Left ventricle myocardium inferior (tissue), 1 donor: ENCODE measurements around the gene AIMP1. TPM values are rescaled to one million over a fixed set of nuclear protein-coding genes. Genes with fewer than 3 reads are reported as not detected.

Source experiments
- DNase-seq: peaks from one replicate; pipeline ENCODE4 v3.0.0-alpha.2; 2020
- H3K27ac ChIP-seq: fragments of 200-600 bp; replicated peaks from 2 replicates; pipeline ENCODE4 v1.8.0; 2021
- H3K27me3 ChIP-seq: fragments of 200-600 bp; 2 replicates; pipeline ENCODE4 v1.8.0; 2021; ENCODE audit warnings: low read depth
- H3K36me3 ChIP-seq: fragments of 200-600 bp; 2 replicates; pipeline ENCODE4 v1.8.0; 2021
- H3K4me1 ChIP-seq: fragments of 200-600 bp; 2 replicates; pipeline ENCODE4 v1.8.0; 2021
- H3K4me3 ChIP-seq: fragments of 200-600 bp; 2 replicates; pipeline ENCODE4 v1.8.0; 2021; ENCODE audit warnings: mild to moderate bottlenecking, moderate library complexity
- H3K9me3 ChIP-seq: fragments of 200-600 bp; replicated peaks from 2 replicates; pipeline ENCODE4 v1.8.0; 2021
- CTCF ChIP-seq: fragments of 200-600 bp; IDR thresholded peaks from 2 replicates; pipeline ENCODE4 v1.8.0; 2021; ENCODE audit warnings: antibody characterized with exemption, mild to moderate bottlenecking, borderline replicate concordance
- intact Hi-C: fragments of 100-400 bp; cut with micrococcal nuclease; formaldehyde crosslinking; loops from one replicate; pipeline ENCODE4 v1.11.0; 2022
- total RNA-seq: library from RNA; stranded (reverse); fragmentation: NEBNext Ultra II Directional; extraction: Animal tissue kit (Norgen Biotek cat#: 25700); gene quantifications from one replicate; pipeline ENCODE4 v1.2.1, GENCODE V29; 2021
- donor health status: DM: no; HTN: yes; CAD: no; lungs with severe emphysema.

AIMP1 gene
- total RNA-seq, 1 donor from 2014 or later, result 36.4 TPM

GRCh38 chr4:106368678-106369077 is 52.3 kb downstream of the AIMP1 start, which contains the start of gene GIMD1:
GIMD1 (minus strand) TSS chr4:106368778; CDS start chr4:106367435, 1,343 bp downstream.
- no peak within 1 kb of the TSS for H3K4me3 ChIP-seq
- H3K27ac ChIP-seq, result no peak within 1 kb of the TSS
- peaks cover 5% of the 10 kb centered on the region for H3K27me3 ChIP-seq
- no peak for TF ChIP-seq CTCF
- H3K9me3 ChIP-seq, result no peaks in the 10 kb centered on the region
- no peaks in the 10 kb centered on the region for H3K36me3 ChIP-seq
- DNase-seq, result no peak
- intact Hi-C loops, result no loop called here
- peaks cover 20% of the 10 kb centered on the region for H3K4me1 ChIP-seq

- intact Hi-C loops, result loop anchor here (10.0 kb wide), 1 partner anchor 135 kb away; no protein-coding TSS in a partner anchor
- DNase-seq, result no peak
Measured at GRCh38 chr4:106369456-106370060, 53.2 kb downstream of the AIMP1 start.

GRCh38 chr4:106370214-106370613 is 53.9 kb downstream of the AIMP1 start:
- Histone ChIP-seq H3K9me3 (no peaks in the 10 kb centered on the region), H3K36me3 (no peaks in the 10 kb centered on the region), H3K4me1 (peaks cover 14% of the 10 kb centered on the region), H3K27me3 (peaks cover 20% of the 10 kb centered on the region), H3K27ac (no peak overlapping the region), H3K4me3 (no peak overlapping the region)
- DNase-seq, result no peak
- no peak for TF ChIP-seq CTCF
- intact Hi-C loops, result loop anchor here (10.0 kb wide), 1 partner anchor 135 kb away; no protein-coding TSS in a partner anchor

More at GRCh38 chr4:106369456-106370060, 53.2 kb downstream of the AIMP1 start:
- peaks cover 14% of the 10 kb centered on the region for H3K27me3 ChIP-seq
- no peaks in the 10 kb centered on the region for H3K9me3 ChIP-seq
- no peak overlapping the region for H3K4me3 ChIP-seq
- no peaks in the 10 kb centered on the region for H3K36me3 ChIP-seq
- TF ChIP-seq CTCF, result peak; percentile 63
- H3K27ac ChIP-seq, result no peak overlapping the region
- H3K4me1 ChIP-seq, result peaks cover 20% of the 10 kb centered on the region

- Histone ChIP-seq H3K27me3 (peaks cover 26% of the 10 kb centered on the region), H3K27ac (no peak overlapping the region), H3K9me3 (no peaks in the 10 kb centered on the region), H3K4me1 (peaks cover 6% of the 10 kb centered on the region), H3K4me3 (no peak overlapping the region), H3K36me3 (no peaks in the 10 kb centered on the region)
- TF ChIP-seq CTCF, result no peak
- no peak for DNase-seq
- intact Hi-C loops, result loop anchor here (10.0 kb wide), 1 partner anchor 134 kb away; no protein-coding TSS in a partner anchor
Measured at GRCh38 chr4:106371161-106371560, 54.8 kb downstream of the AIMP1 start.

- no peaks in the 10 kb centered on the region for H3K36me3 ChIP-seq
- intact Hi-C loops, result loop anchor here (10.0 kb wide), 1 partner anchor 132 kb away; no protein-coding TSS in a partner anchor
- no peaks in the 10 kb centered on the region for H3K9me3 ChIP-seq
- peaks cover 26% of the 10 kb centered on the region for H3K27me3 ChIP-seq
- no peak for TF ChIP-seq CTCF
- no peak overlapping the region for H3K4me3 ChIP-seq
- H3K27ac ChIP-seq, result no peak overlapping the region
- H3K4me1 ChIP-seq, result peaks cover 5% of the 10 kb centered on the region
- DNase-seq, result no peak
Measured at GRCh38 chr4:106373026-106373425, 56.7 kb downstream of the AIMP1 start.
